Caco-2 (cell line): ENCODE measurements around the gene PPP1R12B. TPM values are rescaled to one million over a fixed set of nuclear protein-coding genes. Genes with fewer than 3 reads are reported as not detected.
"Not testable (repeated sequence)": the region's sequence is repeated elsewhere in the genome, so short reads cannot be mapped to it uniquely, and the experiment has no call there.

Source experiments
- BruUV-seq: library from RNA; stranded (reverse); fragments of 400-500 nt; replicated peaks from 2 replicates; lab custom pipeline; 2021; lab: Mats Ljungman, UMichigan
- CTCF ChIA-PET: fragments of 300-600 bp; sonication (Branson Sonifier 250); formaldehyde crosslinking; loops from one replicate; lab custom pipeline; 2022; ENCODE audit warnings: antibody characterized with exemption; lab: Charles Lee
- POLR2A ChIA-PET: fragments of 300-600 bp; sonication (Branson Sonifier 250); formaldehyde crosslinking; loops from one replicate; lab custom pipeline; 2022; ENCODE audit warnings: antibody characterized with exemption; lab: Charles Lee
- DNase-seq, 2 experiments: peaks; one replicate each; pipeline versions ENCODE4 v3.0.0 to v3.0.0-alpha.2; 2020 to 2022
- H3K27me3 ChIP-seq: replicated peaks from 2 replicates; pipeline ENCODE4 v1.6.0; 2011; ENCODE audit warnings: low read length; ENCODE audit not compliant: control insufficient read depth, insufficient read depth
- H3K36me3 ChIP-seq: 2 replicates; pipeline ENCODE4 v1.5.1; 2011; ENCODE audit warnings: low read length; ENCODE audit not compliant: control insufficient read depth, insufficient read depth
- H3K4me1 ChIP-seq: fragments of 250-450 bp; sonication (Bioruptor Pico); 2 replicates; pipeline ENCODE4 v1.5.1; 2020; ENCODE audit warnings: mild to moderate bottlenecking
- H3K4me3 ChIP-seq: 2 replicates; pipeline ENCODE4 v1.5.1; 2011; ENCODE audit warnings: low read depth, mild to moderate bottlenecking, control low read depth, low read length
- H3K9me3 ChIP-seq: fragments of 250-450 bp; sonication (Bioruptor Pico); 2 replicates; pipeline ENCODE4 v1.5.1; 2020; ENCODE audit warnings: mild to moderate bottlenecking, moderate library complexity
- H3K27ac Mint-ChIP-seq: one replicate; pipeline ENCODE4 v1.8.0; 2022; ENCODE audit warnings: mixed read lengths; ENCODE audit not compliant: unreplicated experiment
- H3K27me3 Mint-ChIP-seq: one replicate; pipeline ENCODE4 v1.8.0; 2022; ENCODE audit warnings: mixed read lengths; ENCODE audit not compliant: insufficient read depth, unreplicated experiment
- H3K36me3 Mint-ChIP-seq: one replicate; pipeline ENCODE4 v1.8.0; 2022; ENCODE audit warnings: mild to moderate bottlenecking, mixed read lengths; ENCODE audit not compliant: insufficient read depth, unreplicated experiment
- H3K4me1 Mint-ChIP-seq: one replicate; pipeline ENCODE4 v1.8.0; 2022; ENCODE audit warnings: low read depth, mixed read lengths; ENCODE audit not compliant: unreplicated experiment
- H3K4me3 Mint-ChIP-seq: one replicate; pipeline ENCODE4 v1.8.0; 2022; ENCODE audit warnings: mild to moderate bottlenecking, moderate library complexity, mixed read lengths; ENCODE audit not compliant: unreplicated experiment
- H3K9me3 Mint-ChIP-seq: one replicate; pipeline ENCODE4 v1.8.0; 2022; ENCODE audit warnings: mixed read lengths; ENCODE audit not compliant: unreplicated experiment
- intact Hi-C: fragments of 100-400 bp; cut with micrococcal nuclease; formaldehyde crosslinking; loops from one replicate; pipeline ENCODE4 v1.10.0; 2022; ENCODE audit not compliant: unreplicated experiment
- total RNA-seq: library from RNA; stranded (reverse); gene quantifications from 2 replicates; pipeline ENCODE4 v1.2.3, GENCODE V29; 2022

The PPP1R12B gene
- total RNA-seq, 1 experiment from 2014 or later: 16.4 TPM

GRCh38 chr1:202484032-202484431 lies 135.5 kb downstream of the PPP1R12B start:
- H3K4me1 ChIP-seq, DNase-seq, POLR2A ChIA-PET, H3K27me3 ChIP-seq, H3K9me3 ChIP-seq, H3K4me1 Mint-ChIP-seq, H3K27me3 Mint-ChIP-seq, BruUV-seq, intact Hi-C loops, H3K4me3 Mint-ChIP-seq, H3K36me3 ChIP-seq, H3K36me3 Mint-ChIP-seq, H3K9me3 Mint-ChIP-seq, H3K27ac Mint-ChIP-seq, H3K4me3 ChIP-seq: not testable (repeated sequence)
- CTCF ChIA-PET: interaction anchor here (0.6 kb wide), 1 partner anchor 160 kb away, joined by 8 read pairs; no protein-coding TSS in a partner anchor

GRCh38 chr1:202484820-202485219 lies 136.3 kb downstream of the PPP1R12B start:
- CTCF ChIA-PET: not testable (repeated sequence)

DNA sequence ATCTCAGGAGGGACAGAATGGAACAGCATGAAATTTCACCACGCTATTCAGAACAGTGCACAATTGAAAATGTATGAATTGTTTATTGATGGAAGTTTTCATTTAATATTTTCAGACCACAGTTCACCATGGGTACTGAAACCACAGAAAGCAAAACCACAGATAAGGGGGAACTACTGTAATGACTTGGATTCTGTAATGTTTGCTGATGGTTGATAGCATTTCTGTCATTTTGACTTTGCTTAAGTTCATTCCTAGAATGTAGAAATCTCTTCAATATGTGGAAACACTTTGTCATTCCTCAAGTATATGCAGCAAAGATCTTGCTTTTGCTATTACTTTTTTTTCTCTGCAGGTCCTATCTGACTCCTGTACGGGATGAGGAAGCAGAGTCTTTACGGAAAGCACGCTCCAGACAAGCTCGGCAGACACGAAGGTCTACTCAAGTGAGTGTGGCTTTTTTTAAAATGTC lies 139.7 kb downstream of the PPP1R12B start:
- H3K9me3 ChIP-seq, CTCF ChIA-PET, H3K4me3 Mint-ChIP-seq, H3K36me3 ChIP-seq, H3K4me1 Mint-ChIP-seq, H3K36me3 Mint-ChIP-seq, H3K27me3 ChIP-seq, POLR2A ChIA-PET, H3K9me3 Mint-ChIP-seq, BruUV-seq, H3K4me3 ChIP-seq, H3K27me3 Mint-ChIP-seq, DNase-seq, intact Hi-C loops, H3K4me1 ChIP-seq, H3K27ac Mint-ChIP-seq: not testable (repeated sequence)

More at GRCh38 chr1:202484820-202485219, 136.3 kb downstream of the PPP1R12B start:
- H3K9me3 ChIP-seq, BruUV-seq, H3K4me3 Mint-ChIP-seq, H3K36me3 Mint-ChIP-seq, H3K36me3 ChIP-seq, H3K4me1 Mint-ChIP-seq, H3K4me1 ChIP-seq, H3K27me3 Mint-ChIP-seq, DNase-seq, H3K9me3 Mint-ChIP-seq, POLR2A ChIA-PET, H3K4me3 ChIP-seq, intact Hi-C loops, H3K27me3 ChIP-seq, H3K27ac Mint-ChIP-seq: not testable (repeated sequence)

DNA sequence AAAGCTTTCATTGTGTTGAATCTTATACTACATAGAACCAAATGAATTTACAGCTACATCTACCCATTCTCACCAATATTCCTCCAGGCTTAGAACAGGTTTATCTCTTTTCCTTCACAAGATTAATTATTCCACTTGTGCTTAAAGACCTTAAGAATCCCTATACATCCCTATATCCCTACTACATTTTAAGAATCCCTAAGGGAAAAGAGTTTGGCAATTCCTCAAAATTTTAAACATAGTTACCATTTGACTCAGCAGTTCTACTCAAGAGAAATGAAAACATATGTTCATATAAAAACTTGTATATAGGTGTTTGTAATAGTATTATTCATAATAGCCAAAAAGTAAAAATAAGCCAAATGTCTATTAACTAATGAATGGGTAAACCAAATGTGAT lies 140.6 kb downstream of the PPP1R12B start:
- H3K27me3 ChIP-seq, H3K4me3 ChIP-seq, CTCF ChIA-PET, H3K27me3 Mint-ChIP-seq, H3K36me3 Mint-ChIP-seq, BruUV-seq, H3K4me1 ChIP-seq, intact Hi-C loops, H3K9me3 ChIP-seq, H3K4me3 Mint-ChIP-seq, H3K9me3 Mint-ChIP-seq, POLR2A ChIA-PET, H3K27ac Mint-ChIP-seq, DNase-seq, H3K4me1 Mint-ChIP-seq, H3K36me3 ChIP-seq: not testable (repeated sequence)

DNA sequence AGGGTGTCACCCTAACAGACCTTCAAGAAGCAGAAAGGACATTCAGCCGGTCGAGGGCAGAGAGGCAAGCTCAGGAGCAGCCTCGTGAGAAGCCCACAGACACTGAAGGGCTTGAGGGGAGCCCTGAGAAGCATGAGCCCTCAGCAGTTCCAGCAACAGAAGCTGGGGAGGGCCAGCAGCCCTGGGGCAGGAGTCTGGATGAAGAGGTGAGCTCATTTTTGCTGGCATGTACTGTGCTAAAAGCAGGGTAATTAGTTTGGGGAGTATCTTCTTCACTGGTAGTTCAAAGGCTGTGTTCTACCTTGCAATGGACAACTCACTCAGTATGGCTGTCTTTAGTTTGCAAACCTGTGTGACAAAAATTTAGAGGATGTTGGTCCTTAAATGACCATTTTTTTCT lies 144.6 kb downstream of the PPP1R12B start:
- H3K27ac Mint-ChIP-seq, H3K4me1 ChIP-seq, H3K9me3 ChIP-seq, H3K27me3 ChIP-seq, BruUV-seq, H3K9me3 Mint-ChIP-seq, H3K36me3 ChIP-seq, POLR2A ChIA-PET, H3K4me3 ChIP-seq, H3K4me3 Mint-ChIP-seq, H3K4me1 Mint-ChIP-seq, H3K27me3 Mint-ChIP-seq, DNase-seq, CTCF ChIA-PET, intact Hi-C loops: not testable (repeated sequence)
- peaks cover 20% of the 10 kb centered on the region for H3K36me3 Mint-ChIP-seq
